ENCODE data around the gene IL24. TPM values are rescaled to one million over a fixed set of nuclear protein-coding genes. Genes with fewer than 3 reads are reported as not detected.
A peak's percentile ranks its signal among the peaks of the same experiment; 100 is the strongest.

The IL24 gene
- total and polyA plus RNA-seq, 9 donors, result 0.11 to 0.30 (median 0.15) TPM; not detected in 2

GRCh38 chr1:206947255-206947654, 50.0 kb downstream of the IL24 start:
- Histone ChIP-seq H3K9me3 (replicated peaks; ENCODE audit: control insufficient read depth, low read depth, low read length) (no peaks in the 10 kb centered on the region), H3K27me3 (ENCODE audit: control insufficient read depth, insufficient read depth, low read length) (peaks cover 15% of the 10 kb centered on the region), H3K27ac (ENCODE audit: low read length) (no peak overlapping the region), H3K4me3 (ENCODE audit: low read length) (no peak overlapping the region), H3K4me1 (ENCODE audit: control insufficient read depth, insufficient read depth, low read length) (no peaks in the 10 kb centered on the region), H3K36me3 (ENCODE audit: control insufficient read depth, insufficient read depth, low read length) (no peaks in the 10 kb centered on the region)
- WGBS (ENCODE audit: insufficient coverage), result no CpG with 5 or more reads among the region's 3 CpGs
- no peak for DNase-seq

GRCh38 chr1:206949208-206949607, 52.0 kb downstream of the IL24 start:
- Histone ChIP-seq H3K36me3 (ENCODE audit: control insufficient read depth, insufficient read depth, low read length) (no peaks in the 10 kb centered on the region), H3K9me3 (replicated peaks; ENCODE audit: control insufficient read depth, low read depth, low read length) (no peaks in the 10 kb centered on the region), H3K4me3 (ENCODE audit: low read length) (no peak overlapping the region), H3K4me1 (ENCODE audit: control insufficient read depth, insufficient read depth, low read length) (no peaks in the 10 kb centered on the region), H3K27me3 (ENCODE audit: control insufficient read depth, insufficient read depth, low read length) (peaks cover 13% of the 10 kb centered on the region), H3K27ac (ENCODE audit: low read length) (no peak overlapping the region)
- peak; percentile 36 for DNase-seq
- WGBS (ENCODE audit: insufficient coverage), result no CpG with 5 or more reads among the region's 4 CpGs

GRCh38 chr1:206949641-206950040, 52.4 kb downstream of the IL24 start:
- 76% methylated on average over 3 of the region's 5 CpGs for WGBS (ENCODE audit: insufficient coverage)

GRCh38 chr1:206951318-206952100, 54.3 kb downstream of the IL24 start:
- Histone ChIP-seq H3K27ac (ENCODE audit: low read length) (no peak overlapping the region), H3K27me3 (ENCODE audit: control insufficient read depth, insufficient read depth, low read length) (peaks cover 3% of the 10 kb centered on the region), H3K4me3 (ENCODE audit: low read length) (no peak overlapping the region), H3K9me3 (replicated peaks; ENCODE audit: control insufficient read depth, low read depth, low read length) (no peaks in the 10 kb centered on the region), H3K4me1 (ENCODE audit: control insufficient read depth, insufficient read depth, low read length) (peaks cover 7% of the 10 kb centered on the region), H3K36me3 (ENCODE audit: control insufficient read depth, insufficient read depth, low read length) (no peaks in the 10 kb centered on the region)
- no peak for DNase-seq
- WGBS (ENCODE audit: insufficient coverage), result 50% methylated on average over 3 of the region's 4 CpGs

More at GRCh38 chr1:206949641-206950040, 52.4 kb downstream of the IL24 start:
- Histone ChIP-seq H3K36me3 (ENCODE audit: control insufficient read depth, insufficient read depth, low read length) (no peaks in the 10 kb centered on the region), H3K27ac (ENCODE audit: low read length) (no peak overlapping the region), H3K9me3 (replicated peaks; ENCODE audit: control insufficient read depth, low read depth, low read length) (no peaks in the 10 kb centered on the region), H3K4me3 (ENCODE audit: low read length) (no peak overlapping the region), H3K27me3 (ENCODE audit: control insufficient read depth, insufficient read depth, low read length) (peaks cover 11% of the 10 kb centered on the region), H3K4me1 (ENCODE audit: control insufficient read depth, insufficient read depth, low read length) (no peaks in the 10 kb centered on the region)
- DNase-seq, result no peak

GRCh38 chr1:206952171-206952570, 54.9 kb downstream of the IL24 start:
- Histone ChIP-seq H3K4me3 (ENCODE audit: low read length) (no peak overlapping the region), H3K9me3 (replicated peaks; ENCODE audit: control insufficient read depth, low read depth, low read length) (no peaks in the 10 kb centered on the region), H3K27ac (ENCODE audit: low read length) (no peak overlapping the region), H3K4me1 (ENCODE audit: control insufficient read depth, insufficient read depth, low read length) (peaks cover 7% of the 10 kb centered on the region), H3K27me3 (ENCODE audit: control insufficient read depth, insufficient read depth, low read length) (no peaks in the 10 kb centered on the region), H3K36me3 (ENCODE audit: control insufficient read depth, insufficient read depth, low read length) (no peaks in the 10 kb centered on the region)
- WGBS (ENCODE audit: insufficient coverage), result no CpG with 5 or more reads among the region's 4 CpGs
- no peak for DNase-seq

GRCh38 chr1:206953126-206953525, 55.9 kb downstream of the IL24 start:
- no peaks in the 10 kb centered on the region for H3K9me3 ChIP-seq (replicated peaks; ENCODE audit: control insufficient read depth, low read depth, low read length)
- DNase-seq, result no peak
- peaks cover 7% of the 10 kb centered on the region for H3K4me1 ChIP-seq (ENCODE audit: control insufficient read depth, insufficient read depth, low read length)
- WGBS (ENCODE audit: insufficient coverage), result no CpG with 5 or more reads among the region's 3 CpGs
- no peak overlapping the region for H3K27ac ChIP-seq (ENCODE audit: low read length)
- H3K36me3 ChIP-seq (ENCODE audit: control insufficient read depth, insufficient read depth, low read length), result no peaks in the 10 kb centered on the region
- no peak overlapping the region for H3K4me3 ChIP-seq (ENCODE audit: low read length)
- no peaks in the 10 kb centered on the region for H3K27me3 ChIP-seq (ENCODE audit: control insufficient read depth, insufficient read depth, low read length)

- no peak for DNase-seq
- 93% methylated on average over 2 of the region's 2 CpGs for WGBS (ENCODE audit: insufficient coverage)
These were observed 56.4 kb downstream of the IL24 start for GRCh38 chr1:206953626-206954025.

More at GRCh38 chr1:206953626-206954025, 56.4 kb downstream of the IL24 start:
- Histone ChIP-seq H3K36me3 (ENCODE audit: control insufficient read depth, insufficient read depth, low read length) (no peaks in the 10 kb centered on the region), H3K4me1 (ENCODE audit: control insufficient read depth, insufficient read depth, low read length) (peaks cover 7% of the 10 kb centered on the region), H3K4me3 (ENCODE audit: low read length) (no peak overlapping the region), H3K27ac (ENCODE audit: low read length) (no peak overlapping the region), H3K27me3 (ENCODE audit: control insufficient read depth, insufficient read depth, low read length) (no peaks in the 10 kb centered on the region), H3K9me3 (replicated peaks; ENCODE audit: control insufficient read depth, low read depth, low read length) (no peaks in the 10 kb centered on the region)

Other genes with a start within 250 kb of the IL24 start
- 39.7 TPM for gene MAPKAPK2, start 212.5 kb upstream of the IL24 start, total RNA-seq
- gene MAPKAPK2, start 212.5 kb upstream of the IL24 start, polyA plus RNA-seq (ENCODE audit: insufficient read depth in 1 of 8, insufficient read length in 8 of 8, low replicate concordance in 1 of 8), result 10 to 100 TPM; 55.2 to 76.6 (median 70.7) TPM
- gene IL19, start 126.7 kb upstream of the IL24 start, total RNA-seq, result not detected
- gene IL19, start 126.7 kb upstream of the IL24 start, polyA plus RNA-seq (ENCODE audit: insufficient read depth in 1 of 8, insufficient read length in 8 of 8, low replicate concordance in 1 of 8), result not detected
- gene IL10, start 124.9 kb upstream of the IL24 start, total RNA-seq, result 1.1 TPM
- gene IL10, start 124.9 kb upstream of the IL24 start, polyA plus RNA-seq (ENCODE audit: insufficient read depth in 1 of 8, insufficient read length in 8 of 8, low replicate concordance in 1 of 8), result 1 to 10 TPM in 1 of 8 donors, under 1 TPM in 7; 0.35 to 1.0 (median 0.47) TPM
- gene IL20, start 31.8 kb upstream of the IL24 start, total RNA-seq, result not detected
- not detected for gene IL20, start 31.8 kb upstream of the IL24 start, polyA plus RNA-seq (ENCODE audit: insufficient read depth in 1 of 8, insufficient read length in 8 of 8, low replicate concordance in 1 of 8)
- gene FCMR, start 24.5 kb downstream of the IL24 start, total RNA-seq, result 0.58 TPM
- 1 to 10 TPM in 7 of 8 donors, under 1 TPM in 1; 0.87 to 2.2 (median 1.4) TPM for gene FCMR, start 24.5 kb downstream of the IL24 start, polyA plus RNA-seq (ENCODE audit: insufficient read depth in 1 of 8, insufficient read length in 8 of 8, low replicate concordance in 1 of 8)
- gene PIGR, start 49.0 kb downstream of the IL24 start, total RNA-seq, result under 0.01 TPM
- gene PIGR, start 49.0 kb downstream of the IL24 start, polyA plus RNA-seq (ENCODE audit: insufficient read depth in 1 of 8, insufficient read length in 8 of 8, low replicate concordance in 1 of 8), result 1 to 10 TPM in 1 of 8 donors, under 1 TPM in 5, not detected in 2; 0.04 to 2.3 (median 0.18) TPM
- not detected for gene FCAMR, start 73.0 kb downstream of the IL24 start, total RNA-seq
- gene FCAMR, start 73.0 kb downstream of the IL24 start, polyA plus RNA-seq (ENCODE audit: insufficient read depth in 1 of 8, insufficient read length in 8 of 8, low replicate concordance in 1 of 8), result under 1 TPM in 1 of 8 donors, not detected in 7; 0.16 TPM
- gene C1orf116, start 135.3 kb downstream of the IL24 start, total RNA-seq, result under 0.01 TPM
- gene C1orf116, start 135.3 kb downstream of the IL24 start, polyA plus RNA-seq (ENCODE audit: insufficient read depth in 1 of 8, insufficient read length in 8 of 8, low replicate concordance in 1 of 8), result 1 to 10 TPM in 2 of 8 donors, under 1 TPM in 6; 0.07 to 2.9 (median 0.14) TPM
- gene YOD1, start 153.8 kb downstream of the IL24 start, total RNA-seq, result 6.4 TPM
- gene YOD1, start 153.8 kb downstream of the IL24 start, polyA plus RNA-seq (ENCODE audit: insufficient read depth in 1 of 8, insufficient read length in 8 of 8, low replicate concordance in 1 of 8), result 1 to 10 TPM; 4.2 to 6.7 (median 5.7) TPM
- 4.3 TPM for gene PFKFB2, start 155.8 kb downstream of the IL24 start, total RNA-seq
- 1 to 10 TPM; 3.8 to 7.7 (median 4.6) TPM for gene PFKFB2, start 155.8 kb downstream of the IL24 start, polyA plus RNA-seq (ENCODE audit: insufficient read depth in 1 of 8, insufficient read length in 8 of 8, low replicate concordance in 1 of 8)
- gene C4BPB, start 191.4 kb downstream of the IL24 start, total RNA-seq, result 0.27 TPM
- under 1 TPM in 7 of 8 donors, not detected in 1; 0.11 to 0.53 (median 0.37) TPM for gene C4BPB, start 191.4 kb downstream of the IL24 start, polyA plus RNA-seq (ENCODE audit: insufficient read depth in 1 of 8, insufficient read length in 8 of 8, low replicate concordance in 1 of 8)
- gene C4BPA, start 206.8 kb downstream of the IL24 start, total RNA-seq, result 0.09 TPM
- gene C4BPA, start 206.8 kb downstream of the IL24 start, polyA plus RNA-seq (ENCODE audit: insufficient read depth in 1 of 8, insufficient read length in 8 of 8, low replicate concordance in 1 of 8), result under 1 TPM in 6 of 8 donors, not detected in 2; 0.09 to 0.50 (median 0.21) TPM